RWPE1 (cell line): ENCODE measurements around the gene LGR4.
A peak's percentile ranks its signal among the peaks of the same experiment; 100 is the strongest.

Experiments used
- CTCF ChIA-PET: fragments of 350-600 bp; sonication (Branson Sonifier 250); formaldehyde crosslinking; extraction: SDS; loops from one replicate; lab custom pipeline; 2021; lab: Yijun Ruan, JAX
- POLR2A ChIA-PET: fragments of 400-600 bp; formaldehyde crosslinking; extraction: SDS; loops from one replicate; lab custom pipeline; 2020; ENCODE audit warnings: antibody characterized with exemption; ENCODE audit not compliant: low non-redundant PET; lab: Yijun Ruan, JAX
- DNase-seq: peaks from one replicate; pipeline ENCODE4 v3.0.0; 2012; ENCODE audit warnings: low spot score
- H3K27ac ChIP-seq: fragments of 450-650 bp; 2 replicates; pipeline ENCODE4 v1.5.1; 2017
- TF ChIP-seq, protein P1 (sequence below): fragments of 450-650 bp; conservative IDR thresholded peaks from 2 replicates; pipeline ENCODE4 v1.5.1; 2017; ENCODE audit warnings: low read depth, mild to moderate bottlenecking

LGR4 gene

DNA sequence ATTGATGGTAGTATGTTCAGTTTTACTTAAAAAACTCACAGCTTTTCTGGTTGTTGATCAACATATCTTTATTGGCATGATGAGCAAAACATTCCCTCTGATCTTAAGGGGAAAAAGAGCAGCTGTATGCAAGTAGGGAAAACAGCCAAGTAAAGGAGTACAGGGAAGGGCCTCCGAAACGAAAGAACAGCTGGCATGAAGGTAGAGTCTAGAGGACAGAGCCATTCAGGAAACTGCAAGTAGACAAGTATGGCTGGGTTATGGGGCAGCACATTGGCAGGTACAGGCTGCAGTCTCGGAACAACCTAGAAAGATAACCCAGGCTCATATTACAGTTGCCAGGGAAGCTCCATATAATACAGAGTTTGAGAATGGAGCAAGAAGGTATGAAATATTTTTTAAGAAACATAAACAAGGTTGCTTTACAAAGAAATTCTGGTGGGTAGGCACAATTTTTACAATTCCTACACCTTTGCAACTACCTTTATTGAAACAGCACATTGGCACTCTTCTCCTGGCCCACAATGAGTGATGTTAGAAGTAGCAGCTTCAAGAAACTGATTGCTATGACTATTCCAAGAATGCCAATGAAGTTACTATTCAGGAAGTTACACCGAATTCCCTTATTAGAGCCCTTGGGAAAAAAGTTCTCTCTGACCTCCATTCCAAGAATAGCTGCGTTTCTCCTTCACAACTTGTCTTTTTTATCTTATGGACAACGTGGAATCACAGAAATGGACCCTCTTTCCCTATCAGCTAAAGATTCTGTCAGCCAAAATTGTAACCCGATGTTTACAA, 45.2 kb downstream of the LGR4 start:
- TF ChIP-seq, protein P1, sequence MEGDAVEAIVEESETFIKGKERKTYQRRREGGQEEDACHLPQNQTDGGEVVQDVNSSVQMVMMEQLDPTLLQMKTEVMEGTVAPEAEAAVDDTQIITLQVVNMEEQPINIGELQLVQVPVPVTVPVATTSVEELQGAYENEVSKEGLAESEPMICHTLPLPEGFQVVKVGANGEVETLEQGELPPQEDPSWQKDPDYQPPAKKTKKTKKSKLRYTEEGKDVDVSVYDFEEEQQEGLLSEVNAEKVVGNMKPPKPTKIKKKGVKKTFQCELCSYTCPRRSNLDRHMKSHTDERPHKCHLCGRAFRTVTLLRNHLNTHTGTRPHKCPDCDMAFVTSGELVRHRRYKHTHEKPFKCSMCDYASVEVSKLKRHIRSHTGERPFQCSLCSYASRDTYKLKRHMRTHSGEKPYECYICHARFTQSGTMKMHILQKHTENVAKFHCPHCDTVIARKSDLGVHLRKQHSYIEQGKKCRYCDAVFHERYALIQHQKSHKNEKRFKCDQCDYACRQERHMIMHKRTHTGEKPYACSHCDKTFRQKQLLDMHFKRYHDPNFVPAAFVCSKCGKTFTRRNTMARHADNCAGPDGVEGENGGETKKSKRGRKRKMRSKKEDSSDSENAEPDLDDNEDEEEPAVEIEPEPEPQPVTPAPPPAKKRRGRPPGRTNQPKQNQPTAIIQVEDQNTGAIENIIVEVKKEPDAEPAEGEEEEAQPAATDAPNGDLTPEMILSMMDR, result no peak
- H3K27ac ChIP-seq, result no peak overlapping the region
- ChIA-PET POLR2A (no interaction called here), CTCF (interaction anchor here (1.0 kb wide), 1 partner anchor 58 kb away, joined by 3 read pairs; no protein-coding TSS in a partner anchor)
- peak; percentile 13 for DNase-seq

DNA sequence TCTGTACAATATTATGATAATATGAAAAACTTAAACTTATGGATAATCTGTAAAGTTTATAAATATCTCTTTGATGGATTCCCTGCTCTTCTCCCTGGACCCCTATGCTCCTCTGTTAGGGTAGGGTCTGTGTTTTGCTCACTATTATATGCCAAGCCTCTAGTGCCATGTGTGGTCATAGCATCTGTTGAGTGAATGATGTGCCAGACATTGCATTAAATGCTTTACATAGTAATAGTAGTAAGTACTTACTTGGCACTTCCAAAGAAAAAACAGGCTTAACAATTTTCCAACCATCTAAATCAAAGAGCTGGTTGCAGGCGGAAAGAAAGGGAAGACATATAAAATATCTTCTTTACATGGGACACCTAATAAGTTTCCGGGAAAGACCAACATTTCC, 46.8 kb downstream of the LGR4 start:
- H3K27ac ChIP-seq, result no peak overlapping the region
- CTCF ChIA-PET, result interaction anchor here (0.6 kb wide), 2 partner anchors 173 to 734 kb away, joined by 3 read pairs; no protein-coding TSS in a partner anchor
- TF ChIP-seq, protein P1, result no peak
- no peak for DNase-seq
- POLR2A ChIA-PET, result no interaction called here

DNA sequence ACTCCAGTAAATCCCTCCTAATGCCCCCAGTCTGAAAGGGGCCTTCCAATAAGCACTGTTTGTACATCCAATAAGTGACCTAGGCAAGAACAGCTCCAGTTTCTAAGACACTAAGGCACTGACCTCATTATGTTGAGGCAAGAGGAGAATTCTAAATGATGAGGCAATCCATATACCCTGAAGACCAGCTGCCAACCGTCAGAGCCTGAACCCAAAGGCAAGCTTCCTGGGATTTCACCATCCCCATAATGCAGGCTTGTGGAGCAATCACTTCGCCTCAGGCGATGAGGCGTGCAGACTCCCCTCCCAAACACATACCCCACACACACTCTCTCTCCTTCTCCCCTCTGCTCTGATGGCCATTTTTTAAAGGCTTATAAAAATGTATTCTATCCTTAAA, 49.5 kb downstream of the LGR4 start:
- CTCF ChIA-PET, result interaction anchor here (0.6 kb wide), 1 partner anchor 155 kb away, joined by 3 read pairs; no protein-coding TSS in a partner anchor
- peak overlapping the region; percentile 35; the same call in 1 of the 2 replicates for H3K27ac ChIP-seq
- POLR2A ChIA-PET, result no interaction called here
- TF ChIP-seq, protein P1, result no peak
- peak; percentile 48 for DNase-seq

DNA sequence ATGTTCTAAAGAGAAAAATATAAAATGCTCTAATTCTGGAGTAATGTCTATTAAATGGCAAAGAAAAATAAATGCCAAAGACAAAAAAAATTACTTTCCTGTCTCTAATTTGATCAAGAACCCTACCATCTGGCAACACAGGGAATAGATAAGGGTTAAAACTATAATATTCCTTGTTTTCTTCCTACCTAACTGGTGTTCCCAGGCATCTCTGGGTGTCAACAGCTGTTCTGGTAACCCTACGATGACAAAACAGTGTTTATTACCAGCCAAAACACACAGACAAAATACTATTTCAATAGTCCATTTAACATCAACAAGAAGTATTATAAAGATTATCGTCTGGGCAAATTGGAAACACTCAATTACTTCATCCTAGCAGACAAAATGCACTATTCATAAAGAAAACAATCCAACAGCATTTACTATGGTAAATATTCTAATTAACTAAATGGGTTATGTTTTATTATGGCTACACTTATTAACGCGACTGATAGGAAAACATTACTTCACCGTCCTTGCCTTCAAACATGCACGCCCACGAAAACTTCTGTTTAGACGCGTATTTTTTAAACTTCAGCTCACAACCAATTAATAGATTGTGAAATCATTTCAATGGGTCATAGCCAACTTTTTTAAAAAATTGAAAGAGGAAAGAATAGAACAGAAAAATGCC, 50.6 kb downstream of the LGR4 start:
- DNase-seq, result no peak
- H3K27ac ChIP-seq, result no peak overlapping the region
- CTCF ChIA-PET, result no interaction called here

DNA sequence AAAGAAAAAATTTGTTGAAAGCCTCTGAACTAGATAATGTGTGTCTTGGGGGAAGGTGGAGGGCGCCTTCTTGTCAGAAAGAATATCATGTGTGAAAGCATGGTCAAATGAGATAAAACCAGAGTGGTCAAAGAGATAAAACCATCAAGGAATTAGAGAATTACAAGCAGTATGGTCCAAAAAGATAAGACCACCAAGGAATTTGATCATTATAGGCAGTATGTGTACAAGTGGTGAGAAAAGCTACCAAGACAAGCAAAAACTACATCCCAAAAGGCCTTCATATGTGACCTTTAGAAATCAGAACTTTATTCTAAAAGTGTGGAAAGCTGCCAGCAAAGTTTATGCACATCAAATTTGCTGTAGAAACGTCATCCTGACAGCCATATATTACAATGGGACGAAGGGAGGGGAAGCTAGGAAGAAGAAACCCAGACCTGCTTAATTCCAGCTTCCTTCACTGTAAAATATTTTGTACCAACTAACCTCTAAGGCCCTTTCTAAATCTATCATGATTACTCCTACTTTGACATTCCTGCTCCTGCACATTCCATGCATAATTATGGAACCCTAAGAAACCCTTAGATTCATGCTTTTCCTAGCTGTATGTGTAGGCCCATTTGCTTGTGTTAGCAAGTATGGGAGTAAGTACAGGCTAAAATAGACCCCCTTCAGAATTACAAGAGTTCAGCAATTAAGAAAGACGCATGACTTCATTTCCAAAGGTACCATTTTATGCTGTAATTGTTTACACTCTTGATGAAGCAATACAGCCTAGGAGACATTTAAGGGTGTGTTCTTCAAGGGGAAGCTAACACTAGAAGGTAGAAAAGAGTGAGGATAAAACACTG, 51.6 kb downstream of the LGR4 start:
- TF ChIP-seq, protein P1, result no peak
- no peak for DNase-seq
- CTCF ChIA-PET, result interaction anchor here (0.6 kb wide), 1 partner anchor 9 kb away, joined by 4 read pairs; no protein-coding TSS in a partner anchor
- no peak overlapping the region for H3K27ac ChIP-seq
- POLR2A ChIA-PET, result no interaction called here

More for the DNA sequence above, 50.6 kb downstream of the LGR4 start:
- POLR2A ChIA-PET, result no interaction called here
- TF ChIP-seq, protein P1, result no peak

DNA sequence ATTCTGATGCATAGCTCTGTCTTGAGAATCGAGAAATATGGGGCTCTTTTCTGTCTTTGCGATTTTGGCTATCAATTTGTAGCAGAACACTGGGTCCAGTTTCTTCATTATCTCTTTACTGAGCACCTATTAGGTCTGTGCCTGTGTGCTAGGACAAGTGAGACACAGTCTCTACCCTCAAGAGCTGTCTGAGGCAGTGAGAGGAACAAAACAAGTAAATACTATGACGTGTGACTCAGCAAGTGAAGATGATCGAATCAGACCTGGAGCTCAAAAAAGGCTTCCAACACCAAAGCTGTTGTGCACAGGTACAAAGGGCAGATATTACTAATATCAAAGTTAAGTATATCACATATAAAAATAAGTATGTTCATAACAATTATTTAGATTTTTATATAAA, 52.4 kb downstream of the LGR4 start:
- POLR2A ChIA-PET, result no interaction called here
- TF ChIP-seq, protein P1, result no peak
- no peak for DNase-seq
- CTCF ChIA-PET, result interaction anchor here (0.6 kb wide), 1 partner anchor 9 kb away, joined by 4 read pairs; no protein-coding TSS in a partner anchor
- no peak overlapping the region for H3K27ac ChIP-seq
